Lung (tissue), 13 donors: ENCODE results near the gene LRRC40. TPM values are rescaled to one million over a fixed set of nuclear protein-coding genes. Genes with fewer than 3 reads are reported as not detected.

Experiments used
- ATAC-seq: fragments of 200-7000 bp; cut with Tn5 transposase; one replicate; pipeline ENCODE4 v1.9.1; 2020; ENCODE audit warnings: moderate number of reproducible peaks; ENCODE audit not compliant: insufficient read depth, low FRiP score
- DNase-seq, 3 donors: peaks; one replicate each; pipeline ENCODE4 v3.0.0-alpha.2; 2013 to 2017
- H3K27ac ChIP-seq, 2 donors: one replicate each; pipeline ENCODE4 v1.5.1; 2013; ENCODE audit warnings: mild to moderate bottlenecking in 2 of 2, moderate library complexity in 2 of 2, control low read depth in 1 of 2, inconsistent platforms in 1 of 2, low read depth in 1 of 2, low read length in 1 of 2
- H3K27me3 ChIP-seq, 3 donors: one replicate each; pipeline ENCODE4 v1.5.1; 2013; ENCODE audit warnings: low read length in 2 of 3; ENCODE audit not compliant: control insufficient read depth in 3 of 3, insufficient read depth in 3 of 3
- H3K36me3 ChIP-seq, 4 donors: one replicate each; pipeline ENCODE4 v1.5.1; 2013; ENCODE audit warnings: low read length in 4 of 4, mild to moderate bottlenecking in 1 of 4, moderate library complexity in 1 of 4; ENCODE audit not compliant: control insufficient read depth in 4 of 4, insufficient read depth in 4 of 4
- H3K4me1 ChIP-seq, 5 donors: one replicate each; pipeline ENCODE4 v1.5.1; 2013; ENCODE audit warnings: low read length in 5 of 5, mild to moderate bottlenecking in 2 of 5, moderate library complexity in 1 of 5; ENCODE audit not compliant: control insufficient read depth in 5 of 5, insufficient read depth in 5 of 5
- H3K4me3 ChIP-seq: one replicate; pipeline ENCODE4 v1.5.1; 2013; ENCODE audit warnings: mild to moderate bottlenecking, control low read depth, moderate library complexity
- H3K9ac ChIP-seq, 2 donors: one replicate each; pipeline ENCODE4 v1.5.1; 2013; ENCODE audit warnings: low read length in 2 of 2, control low read depth in 1 of 2; ENCODE audit not compliant: insufficient read depth in 1 of 2
- H3K9me3 ChIP-seq, 4 donors: one replicate each; pipeline ENCODE4 v1.5.1; 2013; ENCODE audit warnings: low read length in 3 of 4, mild to moderate bottlenecking in 1 of 4, moderate library complexity in 1 of 4; ENCODE audit not compliant: control insufficient read depth in 4 of 4, insufficient read depth in 3 of 4
- WGBS, 2 donors: extraction: QIAGEN DNeasy Blood & Tissue Kit; methylation state at CpG; one replicate each; pipeline ENCODE4 v1.1.7; 2013; 5-methylcytosine and 5-hydroxymethylcytosine counted together
- polyA plus RNA-seq, 2 donors: library from polyadenylated mRNA; stranded (reverse); fragments of 200-250 nt; gene quantifications; one replicate each; pipeline ENCODE4 v1.2.1, GENCODE V29; 2013
- small RNA-seq: library from RNA; depleted of rRNA; stranded (forward); fragments of <200 nt; gene quantifications from one replicate; pipeline ENCODE3, GENCODE V24; 2014; ENCODE audit warnings: low replicate concordance
- total RNA-seq, 2 donors: library from RNA; depleted of rRNA in 1 of 2; stranded (reverse); fragments of >200 nt in 1 of 2; gene quantifications; one replicate each; pipeline ENCODE4 v1.2.1, GENCODE V29; 2014 to 2021
- TF ChIP-seq, protein P1 (sequence below): IDR thresholded peaks from 2 replicates; pipeline ENCODE4 v1.5.1; 2012; ENCODE audit warnings: mild to moderate bottlenecking; ENCODE audit errors: control extremely low read depth, extremely low read depth
- donor health status: control.
- donor health status: control.
- donor health status: Bipolar disorder and iron deficiency.
- donor health status: healthy.
- donor health status: DM: yes; HTN: yes; CAD: no.

LRRC40 gene
- total and polyA plus RNA-seq, 4 donors, result 7.5 to 24.6 (median 10.6) TPM

DNA sequence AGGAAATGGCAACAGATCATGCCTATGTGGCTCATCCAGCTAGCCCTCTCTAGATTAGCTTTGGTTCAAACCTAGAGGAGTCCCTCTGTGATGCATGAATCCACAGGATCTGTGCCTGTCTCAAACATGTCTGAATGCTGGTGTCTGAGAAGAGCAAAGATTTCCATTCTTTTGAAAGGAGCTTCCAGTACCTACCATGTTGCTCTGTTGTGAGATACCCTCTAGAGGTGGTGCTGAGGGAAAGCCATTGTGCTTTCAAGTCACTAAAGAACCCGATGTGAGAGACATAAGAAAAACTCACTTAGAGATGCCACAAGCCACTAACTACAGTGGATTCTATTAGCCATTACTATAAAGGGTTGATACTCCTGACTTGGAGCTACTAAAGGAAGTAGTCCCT, 103.6 kb downstream of the LRRC40 start:
- Histone ChIP-seq H3K36me3 (no peaks in the 10 kb centered on the region), H3K4me3 (no peak overlapping the region), H3K27ac (no peak overlapping the region), H3K9me3 (no peaks in the 10 kb centered on the region), H3K9ac (no peak overlapping the region), H3K27me3 (no peaks in the 10 kb centered on the region), H3K4me1 (peaks cover 0 to 3% (median 0%) of the 10 kb centered on the region in 5 donors)
- 74 to 83% methylated on average over 1 of the region's 1 CpG for WGBS, 2 donors
- TF ChIP-seq, protein P1, sequence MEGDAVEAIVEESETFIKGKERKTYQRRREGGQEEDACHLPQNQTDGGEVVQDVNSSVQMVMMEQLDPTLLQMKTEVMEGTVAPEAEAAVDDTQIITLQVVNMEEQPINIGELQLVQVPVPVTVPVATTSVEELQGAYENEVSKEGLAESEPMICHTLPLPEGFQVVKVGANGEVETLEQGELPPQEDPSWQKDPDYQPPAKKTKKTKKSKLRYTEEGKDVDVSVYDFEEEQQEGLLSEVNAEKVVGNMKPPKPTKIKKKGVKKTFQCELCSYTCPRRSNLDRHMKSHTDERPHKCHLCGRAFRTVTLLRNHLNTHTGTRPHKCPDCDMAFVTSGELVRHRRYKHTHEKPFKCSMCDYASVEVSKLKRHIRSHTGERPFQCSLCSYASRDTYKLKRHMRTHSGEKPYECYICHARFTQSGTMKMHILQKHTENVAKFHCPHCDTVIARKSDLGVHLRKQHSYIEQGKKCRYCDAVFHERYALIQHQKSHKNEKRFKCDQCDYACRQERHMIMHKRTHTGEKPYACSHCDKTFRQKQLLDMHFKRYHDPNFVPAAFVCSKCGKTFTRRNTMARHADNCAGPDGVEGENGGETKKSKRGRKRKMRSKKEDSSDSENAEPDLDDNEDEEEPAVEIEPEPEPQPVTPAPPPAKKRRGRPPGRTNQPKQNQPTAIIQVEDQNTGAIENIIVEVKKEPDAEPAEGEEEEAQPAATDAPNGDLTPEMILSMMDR, result no peak
- ATAC-seq, result no peak
- no peak for DNase-seq

DNA sequence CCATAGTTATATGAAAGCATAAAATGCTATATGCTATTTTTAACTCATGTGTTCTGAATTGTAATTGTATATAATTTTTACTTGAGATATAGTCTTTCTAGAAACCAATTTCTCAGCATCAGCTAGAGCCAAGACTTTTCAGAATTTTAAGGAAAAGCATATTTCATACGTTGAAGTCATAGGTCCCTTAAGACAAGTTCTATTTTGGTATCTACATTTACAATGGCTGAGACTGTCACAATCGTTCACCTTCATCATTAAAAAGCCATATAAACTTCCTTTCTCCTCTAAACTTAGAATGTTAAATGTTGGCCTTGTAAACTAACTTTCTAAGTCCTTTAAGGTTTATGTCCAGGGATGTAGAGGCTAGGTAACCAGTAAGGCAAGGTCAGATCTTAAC, 104.1 kb downstream of the LRRC40 start:
- H3K9me3 ChIP-seq, result no peaks in the 10 kb centered on the region
- WGBS, 2 donors, result 79 to 86% methylated on average over 2 of the region's 2 CpGs

More for the DNA sequence above, 104.1 kb downstream of the LRRC40 start:
- TF ChIP-seq, protein P1, result no peak
- H3K4me3 ChIP-seq, result no peak overlapping the region
- DNase-seq, result no peak
- no peaks in the 10 kb centered on the region for H3K36me3 ChIP-seq
- H3K27me3 ChIP-seq, result no peaks in the 10 kb centered on the region
- no peak overlapping the region for H3K9ac ChIP-seq
- no peak overlapping the region for H3K27ac ChIP-seq
- no peaks in the 10 kb centered on the region for H3K4me1 ChIP-seq
- ATAC-seq, result no peak

Small RNA genes within 50 kb of the gene (small RNA-seq; reads per million reads assigned to genes)
- gene RN7SL242P, result not detected

Other genes starting within 250 kb of the LRRC40 start
- gene SRSF11, start 15.8 kb upstream of the LRRC40 start, total RNA-seq, result 100 to 1,000 TPM in 1 of 2 donors, 10 to 100 TPM in 1; 96.4 to 331 TPM
- 100 to 1,000 TPM in 1 of 2 donors, 10 to 100 TPM in 1; 76.9 to 178 TPM for gene SRSF11, start 15.8 kb upstream of the LRRC40 start, polyA plus RNA-seq
- gene ANKRD13C, start 149.1 kb upstream of the LRRC40 start, total RNA-seq, result 10 to 100 TPM; 18.0 to 52.8 TPM
- 1 to 10 TPM; 8.7 to 9.5 TPM for gene ANKRD13C, start 149.1 kb upstream of the LRRC40 start, polyA plus RNA-seq
- 1 to 10 TPM; 5.5 to 8.6 TPM for gene CTH, start 205.7 kb upstream of the LRRC40 start, total RNA-seq
- 1 to 10 TPM; 4.3 to 6.2 TPM for gene CTH, start 205.7 kb upstream of the LRRC40 start, polyA plus RNA-seq